Gastrocnemius medialis (tissue), 4 donors: ENCODE results near the gene COASY.

ENCODE experiments used
- POLR2A ChIP-seq, 2 donors: fragments of 450-650 bp; IDR thresholded peaks; one replicate each; pipeline ENCODE4 v1.6.1; 2017; ENCODE audit warnings: antibody characterized with exemption in 2 of 2, mild to moderate bottlenecking in 2 of 2, moderate library complexity in 2 of 2
- TF ChIP-seq, protein P1 (sequence below), 5 experiments: fragments of 450-650 bp in 3 of 5; fragments of 200-600 bp in 2 of 5; sonication (generic) in 2 of 5; IDR thresholded peaks in 4 of 5; conservative IDR thresholded peaks in 1 of 5; 1 replicate in 4 of 5; 2 replicates in 1 of 5; pipeline ENCODE4 v1.5.1; 2016 to 2019; ENCODE audit warnings: antibody characterized with exemption in 5 of 5, mild to moderate bottlenecking in 3 of 5, moderate library complexity in 3 of 5

DNA sequence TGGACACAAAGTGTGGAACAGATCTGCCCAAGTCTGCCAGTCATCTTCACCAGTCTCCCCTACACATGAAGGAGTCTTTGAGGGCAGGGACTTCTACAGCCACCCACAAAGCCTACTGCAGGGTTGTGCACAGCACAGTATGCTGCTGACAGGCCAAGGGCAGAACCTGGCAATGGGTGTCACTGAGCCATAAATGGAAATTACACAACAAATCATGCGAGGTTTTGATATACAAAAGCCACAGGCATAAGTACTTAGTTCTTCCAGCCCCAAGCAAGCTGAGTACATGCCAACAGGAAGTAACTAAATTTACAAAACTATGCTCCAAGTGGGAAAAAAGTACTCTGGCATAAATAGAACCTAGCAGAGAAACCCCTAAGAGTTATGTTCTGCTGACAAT, 23.4 kb downstream of the COASY start:
- TF ChIP-seq, protein P1, sequence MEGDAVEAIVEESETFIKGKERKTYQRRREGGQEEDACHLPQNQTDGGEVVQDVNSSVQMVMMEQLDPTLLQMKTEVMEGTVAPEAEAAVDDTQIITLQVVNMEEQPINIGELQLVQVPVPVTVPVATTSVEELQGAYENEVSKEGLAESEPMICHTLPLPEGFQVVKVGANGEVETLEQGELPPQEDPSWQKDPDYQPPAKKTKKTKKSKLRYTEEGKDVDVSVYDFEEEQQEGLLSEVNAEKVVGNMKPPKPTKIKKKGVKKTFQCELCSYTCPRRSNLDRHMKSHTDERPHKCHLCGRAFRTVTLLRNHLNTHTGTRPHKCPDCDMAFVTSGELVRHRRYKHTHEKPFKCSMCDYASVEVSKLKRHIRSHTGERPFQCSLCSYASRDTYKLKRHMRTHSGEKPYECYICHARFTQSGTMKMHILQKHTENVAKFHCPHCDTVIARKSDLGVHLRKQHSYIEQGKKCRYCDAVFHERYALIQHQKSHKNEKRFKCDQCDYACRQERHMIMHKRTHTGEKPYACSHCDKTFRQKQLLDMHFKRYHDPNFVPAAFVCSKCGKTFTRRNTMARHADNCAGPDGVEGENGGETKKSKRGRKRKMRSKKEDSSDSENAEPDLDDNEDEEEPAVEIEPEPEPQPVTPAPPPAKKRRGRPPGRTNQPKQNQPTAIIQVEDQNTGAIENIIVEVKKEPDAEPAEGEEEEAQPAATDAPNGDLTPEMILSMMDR (IDR thresholded peaks at IDR 0.05 in 4 of 5, conservative IDR thresholded peaks at IDR 0.05 in 1 of 5): no peak
- TF ChIP-seq POLR2A (IDR thresholded peaks at IDR 0.05): no peak
